Testis (tissue), 2 donors: ENCODE measurements around the gene GSN.

Source experiments
- CTCF ChIP-seq, 3 experiments: fragments of 450-650 bp in 2 of 3; fragments of 200-600 bp in 1 of 3; sonication (generic) in 1 of 3; IDR thresholded peaks; one replicate each; pipeline ENCODE4 v1.5.1; 2016 to 2019; ENCODE audit warnings: antibody characterized with exemption in 3 of 3, mild to moderate bottlenecking in 2 of 3, moderate library complexity in 1 of 3
- POLR2A ChIP-seq: fragments of 450-650 bp; IDR thresholded peaks from one replicate; pipeline ENCODE4 v1.6.1; 2017; ENCODE audit warnings: antibody characterized with exemption, mild to moderate bottlenecking, moderate library complexity

GRCh38 chr9:121318631-121319382 lies 50.8 kb downstream of the GSN start:
- TF ChIP-seq CTCF (IDR thresholded peaks at IDR 0.05), result no peak
- TF ChIP-seq POLR2A, result no peak
